HUES48 (cell line): ENCODE data around the gene EPHA2.

Source experiments
- H3K27ac ChIP-seq: one replicate; pipeline ENCODE4 v1.7.0; 2013; ENCODE audit warnings: low read depth, low read length, inconsistent platforms
- H3K27me3 ChIP-seq: 2 replicates; pipeline ENCODE4 v1.6.1; 2013; ENCODE audit warnings: mild to moderate bottlenecking, low read length; ENCODE audit not compliant: control insufficient read depth, insufficient read depth
- H3K36me3 ChIP-seq: 2 replicates; pipeline ENCODE4 v1.6.1; 2013; ENCODE audit warnings: low read length; ENCODE audit not compliant: control insufficient read depth, insufficient read depth
- H3K4me1 ChIP-seq: 2 replicates; pipeline ENCODE4 v1.6.1; 2013; ENCODE audit warnings: mild to moderate bottlenecking, low read length; ENCODE audit not compliant: control insufficient read depth, insufficient read depth
- H3K4me3 ChIP-seq: 2 replicates; pipeline ENCODE4 v1.5.1; 2013; ENCODE audit warnings: mild to moderate bottlenecking, low read depth, low read length
- H3K9ac ChIP-seq: 2 replicates; pipeline ENCODE4 v1.6.1; 2013; ENCODE audit warnings: mild to moderate bottlenecking, low read depth, low read length, moderate library complexity
- H3K9me3 ChIP-seq: 2 replicates; pipeline ENCODE4 v1.6.1; 2013; ENCODE audit warnings: low read length; ENCODE audit not compliant: control insufficient read depth, insufficient read depth

The EPHA2 gene

GRCh38 chr1:16153096-16153998 is 2.5 kb downstream of the EPHA2 start:
- Histone ChIP-seq H3K4me3 (peak overlapping the region; percentile 85), H3K9ac (no peak overlapping the region), H3K27me3 (peaks cover 21% of the 10 kb centered on the region), H3K4me1 (peaks cover 37% of the 10 kb centered on the region), H3K9me3 (no peaks in the 10 kb centered on the region), H3K27ac (peak overlapping the region; percentile 39), H3K36me3 (peaks cover 21% of the 10 kb centered on the region)

- peaks cover 37% of the 10 kb centered on the region for H3K4me1 ChIP-seq
- peaks cover 28% of the 10 kb centered on the region for H3K36me3 ChIP-seq
- H3K27me3 ChIP-seq: peaks cover 14% of the 10 kb centered on the region
- H3K9ac ChIP-seq: no peak overlapping the region
- H3K27ac ChIP-seq: peak overlapping the region; percentile 39
- no peaks in the 10 kb centered on the region for H3K9me3 ChIP-seq
- peak overlapping the region; percentile 26 for H3K4me3 ChIP-seq
Observed at GRCh38 chr1:16152481-16153087, 3.3 kb downstream of the EPHA2 start.

- Histone ChIP-seq H3K27me3 (peaks cover 8% of the 10 kb centered on the region), H3K4me1 (peaks cover 43% of the 10 kb centered on the region), H3K4me3 (no peak overlapping the region), H3K27ac (peak overlapping the region; percentile 59), H3K36me3 (peaks cover 33% of the 10 kb centered on the region), H3K9me3 (no peaks in the 10 kb centered on the region), H3K9ac (no peak overlapping the region)
Observed at GRCh38 chr1:16151995-16152384, 3.9 kb downstream of the EPHA2 start.

GRCh38 chr1:16151196-16151994 is 4.5 kb downstream of the EPHA2 start:
- peaks cover 33% of the 10 kb centered on the region for H3K36me3 ChIP-seq
- H3K9me3 ChIP-seq: no peaks in the 10 kb centered on the region
- peaks cover 44% of the 10 kb centered on the region for H3K4me1 ChIP-seq
- peaks cover 2% of the 10 kb centered on the region for H3K27me3 ChIP-seq
- no peak overlapping the region for H3K4me3 ChIP-seq
- H3K9ac ChIP-seq: no peak overlapping the region
- no peak overlapping the region for H3K27ac ChIP-seq

DNA sequence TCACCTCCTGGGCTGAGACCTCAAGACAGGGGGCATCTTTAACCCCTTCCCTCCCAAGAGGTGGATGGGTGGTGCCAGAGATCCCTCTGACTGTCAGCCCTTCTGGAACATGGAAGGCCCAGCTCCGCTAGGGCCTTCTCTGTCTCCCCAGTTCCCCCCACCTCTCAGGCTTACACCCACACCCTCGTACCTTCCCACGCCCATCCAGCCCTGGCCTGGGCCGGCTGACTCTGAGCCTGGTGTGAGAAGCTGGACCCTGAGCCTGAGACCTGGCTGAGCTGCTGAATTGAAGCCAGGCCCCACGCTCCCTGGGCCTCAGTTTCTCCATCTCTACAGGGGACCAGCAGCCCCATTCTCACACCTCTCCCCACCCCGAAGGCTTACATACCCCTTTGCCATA is 5.4 kb downstream of the EPHA2 start:
- no peaks in the 10 kb centered on the region for H3K9me3 ChIP-seq
- peak overlapping the region; percentile 17 for H3K27ac ChIP-seq
- H3K36me3 ChIP-seq: peaks cover 33% of the 10 kb centered on the region
- peaks cover 48% of the 10 kb centered on the region for H3K4me1 ChIP-seq
- H3K9ac ChIP-seq: no peak overlapping the region
- no peaks in the 10 kb centered on the region; the same call in 1 of the 2 replicates for H3K27me3 ChIP-seq
- no peak overlapping the region for H3K4me3 ChIP-seq

GRCh38 chr1:16149702-16150488 is 6.0 kb downstream of the EPHA2 start:
- no peak overlapping the region for H3K4me3 ChIP-seq
- H3K9ac ChIP-seq: no peak overlapping the region
- H3K27me3 ChIP-seq: no peaks in the 10 kb centered on the region; the same call in 1 of the 2 replicates
- no peaks in the 10 kb centered on the region for H3K9me3 ChIP-seq
- H3K4me1 ChIP-seq: peaks cover 54% of the 10 kb centered on the region
- H3K36me3 ChIP-seq: peaks cover 33% of the 10 kb centered on the region
- no peak overlapping the region for H3K27ac ChIP-seq

DNA sequence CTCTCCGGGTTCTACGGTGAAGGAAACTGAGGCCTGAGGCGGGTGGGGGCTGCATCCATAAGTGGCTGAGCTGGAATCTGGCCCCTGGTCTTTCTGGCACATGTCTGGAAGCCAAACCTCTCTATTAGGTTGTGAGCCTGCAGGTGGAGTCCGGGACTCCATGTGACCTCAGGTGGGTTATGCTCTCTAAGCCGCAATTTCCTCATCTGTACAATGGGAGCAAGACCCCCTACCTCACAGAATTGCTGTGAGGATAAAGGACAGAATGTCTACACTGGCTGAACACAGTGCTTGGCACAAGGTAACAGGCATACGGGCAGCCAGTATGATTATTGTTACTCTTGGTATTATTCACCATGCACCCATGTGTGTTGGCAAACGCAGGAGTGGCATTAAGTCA is 6.7 kb downstream of the EPHA2 start:
- Histone ChIP-seq H3K27me3 (no peaks in the 10 kb centered on the region), H3K9me3 (no peaks in the 10 kb centered on the region), H3K4me3 (no peak overlapping the region), H3K36me3 (peaks cover 40% of the 10 kb centered on the region), H3K9ac (no peak overlapping the region), H3K27ac (no peak overlapping the region), H3K4me1 (peaks cover 62% of the 10 kb centered on the region)

GRCh38 chr1:16148329-16149092 is 7.4 kb downstream of the EPHA2 start:
- Histone ChIP-seq H3K27ac (no peak overlapping the region), H3K9me3 (no peaks in the 10 kb centered on the region), H3K27me3 (no peaks in the 10 kb centered on the region), H3K36me3 (peaks cover 42% of the 10 kb centered on the region), H3K4me3 (no peak overlapping the region), H3K4me1 (peaks cover 59% of the 10 kb centered on the region), H3K9ac (no peak overlapping the region)

DNA sequence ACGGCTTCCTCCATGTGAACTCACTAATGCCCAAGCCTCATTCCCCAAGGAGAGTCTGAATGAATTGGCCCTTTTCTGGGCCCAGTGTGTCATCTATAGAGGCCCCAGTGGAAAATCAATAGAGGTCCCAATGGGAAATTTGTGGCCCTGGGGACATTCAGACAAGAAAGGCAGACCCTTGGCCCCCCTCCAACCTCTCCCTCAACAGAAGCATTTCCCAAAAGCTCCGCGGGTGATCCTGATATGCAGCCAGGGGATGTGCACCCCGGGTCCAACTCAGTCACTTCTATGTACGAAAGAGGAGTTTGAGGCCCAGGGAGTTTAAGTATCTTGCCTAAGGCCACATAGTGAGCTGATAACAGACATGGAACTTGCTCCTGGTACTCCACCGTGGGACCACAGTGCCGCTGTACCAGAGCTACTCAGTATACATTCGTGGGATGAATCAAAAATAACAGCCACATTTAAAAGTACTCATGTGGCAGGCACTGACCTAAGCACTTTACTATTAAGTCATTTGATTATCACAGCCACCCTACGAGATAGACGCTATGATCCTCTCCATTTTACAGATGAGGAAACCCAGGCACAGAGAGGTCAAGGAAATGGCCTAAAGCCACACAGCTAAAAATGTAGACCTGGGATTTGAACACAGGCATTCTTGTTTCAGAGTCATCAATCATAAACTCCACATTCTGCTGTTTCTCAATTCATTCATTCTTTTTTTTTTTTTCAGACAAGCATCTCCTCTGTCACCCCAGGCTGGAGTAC is 8.5 kb downstream of the EPHA2 start:
- Histone ChIP-seq H3K27ac (peak overlapping the region; percentile 93), H3K36me3 (peaks cover 49% of the 10 kb centered on the region)

More for the DNA sequence above, 8.5 kb downstream of the EPHA2 start:
- H3K27me3 ChIP-seq: no peaks in the 10 kb centered on the region
- H3K4me1 ChIP-seq: peaks cover 48% of the 10 kb centered on the region
- 0 out of 2 replicates have a peak overlapping the region, but pooled peaks have one; percentile 50 for H3K9ac ChIP-seq
- H3K9me3 ChIP-seq: no peaks in the 10 kb centered on the region
- H3K4me3 ChIP-seq: no peak overlapping the region
